Brain microvascular endothelial cell (primary cell): ENCODE measurements around the gene ARL13B.

Experiments used
- DNase-seq: peaks from one replicate; pipeline ENCODE4 v3.0.0-alpha.2; 2020
- H3K27ac ChIP-seq: fragments of 250-450 bp; sonication (Bioruptor Pico); 2 replicates; pipeline ENCODE4 v1.5.1; 2020; ENCODE audit warnings: mild to moderate bottlenecking, moderate library complexity
- H3K27me3 ChIP-seq: fragments of 250-450 bp; sonication (Bioruptor Pico); replicated peaks from 2 replicates; pipeline ENCODE4 v1.5.1; 2020; ENCODE audit warnings: mild to moderate bottlenecking
- H3K36me3 ChIP-seq: fragments of 250-450 bp; sonication (Bioruptor Pico); replicated peaks from 2 replicates; pipeline ENCODE4 v1.5.1; 2020; ENCODE audit warnings: mild to moderate bottlenecking
- H3K4me3 ChIP-seq: 2 replicates; pipeline ENCODE4 v1.5.1; 2011; ENCODE audit warnings: low read depth, mild to moderate bottlenecking, control low read depth, low read length, moderate library complexity
- CTCF ChIP-seq: IDR thresholded peaks from 2 replicates; pipeline ENCODE4 v1.5.1; 2011; ENCODE audit warnings: low read depth, mild to moderate bottlenecking, moderate library complexity, low read length, control low read depth, inconsistent platforms; ENCODE audit errors: missing control alignments
- in situ Hi-C: cut with HindIII; loops from 2 replicates; pipeline ENCODE4 v1.10.0; 2017; ENCODE audit warnings: low sequenced_read_pairs, low pct_ligation_motif_present

ARL13B gene

GRCh38 chr3:94012185-94012584 lies 32.2 kb downstream of the ARL13B start:
- in situ Hi-C loops, result no loop called here
- Histone ChIP-seq H3K36me3 (no peaks in the 10 kb centered on the region), H3K27ac (no peak overlapping the region), H3K4me3 (no peak overlapping the region), H3K27me3 (no peaks in the 10 kb centered on the region)
- no peak for DNase-seq
- TF ChIP-seq CTCF, result no peak

GRCh38 chr3:94015025-94015424 lies 35.1 kb downstream of the ARL13B start:
- no peak overlapping the region for H3K27ac ChIP-seq
- DNase-seq, result no peak
- no peak for TF ChIP-seq CTCF

GRCh38 chr3:94019659-94020058 lies 39.7 kb downstream of the ARL13B start:
- Histone ChIP-seq H3K4me3 (no peak overlapping the region), H3K27me3 (no peaks in the 10 kb centered on the region), H3K27ac (no peak overlapping the region), H3K36me3 (no peaks in the 10 kb centered on the region)
- no peak for TF ChIP-seq CTCF
- in situ Hi-C loops, result no loop called here
- no peak for DNase-seq

More at GRCh38 chr3:94015025-94015424, 35.1 kb downstream of the ARL13B start:
- Histone ChIP-seq H3K27me3 (no peaks in the 10 kb centered on the region), H3K36me3 (no peaks in the 10 kb centered on the region), H3K4me3 (no peak overlapping the region)
- in situ Hi-C loops, result no loop called here

- Histone ChIP-seq H3K27me3 (no peaks in the 10 kb centered on the region), H3K36me3 (no peaks in the 10 kb centered on the region), H3K4me3 (no peak overlapping the region), H3K27ac (no peak overlapping the region)
- in situ Hi-C loops, result no loop called here
- no peak for DNase-seq
- no peak for TF ChIP-seq CTCF
Observed at GRCh38 chr3:94020293-94020692, 40.3 kb downstream of the ARL13B start.

GRCh38 chr3:94024385-94024784 lies 44.4 kb downstream of the ARL13B start:
- Histone ChIP-seq H3K27me3 (no peaks in the 10 kb centered on the region), H3K27ac (no peak overlapping the region), H3K36me3 (no peaks in the 10 kb centered on the region), H3K4me3 (no peak overlapping the region)
- no peak for DNase-seq
- no peak for TF ChIP-seq CTCF
- in situ Hi-C loops, result no loop called here

GRCh38 chr3:94026623-94027022 lies 46.7 kb downstream of the ARL13B start:
- Histone ChIP-seq H3K27me3 (no peaks in the 10 kb centered on the region), H3K27ac (no peak overlapping the region), H3K4me3 (no peak overlapping the region), H3K36me3 (no peaks in the 10 kb centered on the region)
- TF ChIP-seq CTCF, result no peak
- in situ Hi-C loops, result no loop called here
- DNase-seq, result no peak
